Activated CD8-positive, alpha-beta T cell treated with anti-CD3 and anti-CD28 coated beads for 36 hours (primary cell): ENCODE data around the gene AGPAT3. TPM values are rescaled to one million over a fixed set of nuclear protein-coding genes. Genes with fewer than 3 reads are reported as not detected.
A peak's percentile ranks its signal among the peaks of the same experiment; 100 is the strongest.

Experiments
- ATAC-seq: fragments of 200-7000 bp; cut with Tn5 transposase; one replicate; pipeline ENCODE4 v1.10.0; 2021; ENCODE audit warnings: mild to moderate bottlenecking, moderate library complexity
- CTCF ChIA-PET: fragments of 350-600 bp; sonication (Branson Sonifier 250); formaldehyde crosslinking; loops from one replicate; lab custom pipeline; 2021; ENCODE audit warnings: antibody characterized with exemption; lab: Charles Lee
- POLR2A ChIA-PET: fragments of 350-600 bp; sonication (Branson Sonifier 250); formaldehyde crosslinking; loops from one replicate; lab custom pipeline; 2021; ENCODE audit warnings: antibody characterized with exemption; lab: Charles Lee
- DNase-seq: peaks from one replicate; pipeline ENCODE4 v3.0.0-alpha.2; 2020
- H3K27ac Mint-ChIP-seq: one replicate; pipeline ENCODE4 v1.8.0; 2021; ENCODE audit warnings: mild to moderate bottlenecking, mixed read lengths
- H3K27me3 Mint-ChIP-seq: one replicate; pipeline ENCODE4 v1.8.0; 2021; ENCODE audit warnings: mixed read lengths
- H3K36me3 Mint-ChIP-seq: one replicate; pipeline ENCODE4 v1.8.0; 2021; ENCODE audit warnings: low read depth, mixed read lengths
- H3K4me1 Mint-ChIP-seq: one replicate; pipeline ENCODE4 v1.8.0; 2021; ENCODE audit warnings: low read depth, mixed read lengths
- H3K4me3 Mint-ChIP-seq: one replicate; pipeline ENCODE4 v1.8.0; 2021; ENCODE audit warnings: mild to moderate bottlenecking, moderate library complexity, mixed read lengths
- H3K9me3 Mint-ChIP-seq: one replicate; pipeline ENCODE4 v1.8.0; 2021; ENCODE audit warnings: mixed read lengths
- CTCF ChIP-seq: fragments of 200-600 bp; IDR thresholded peaks from one replicate; pipeline ENCODE4 v1.8.0; 2022; ENCODE audit warnings: antibody characterized with exemption, mild to moderate bottlenecking
- intact Hi-C: fragments of 100-400 bp; cut with micrococcal nuclease; formaldehyde crosslinking; loops from one replicate; pipeline ENCODE4 v1.10.0; 2022
- total RNA-seq, 2 experiments: library from RNA; stranded (reverse); gene quantifications; one replicate each; pipeline ENCODE4 v1.2.3, GENCODE V29; 2021

Gene AGPAT3
- total RNA-seq, 2 experiments from 2014 or later: 59.3 to 62.2 TPM

- intact Hi-C loops: no loop called here
- no peak for ATAC-seq
Measured at GRCh38 chr21:43949499-43950208, 84.6 kb downstream of the AGPAT3 start.

GRCh38 chr21:43950481-43950880 lies 85.5 kb downstream of the AGPAT3 start:
- no peak for DNase-seq
- H3K36me3 Mint-ChIP-seq: peaks cover 35% of the 10 kb centered on the region
- H3K27ac Mint-ChIP-seq: no peak overlapping the region
- CTCF ChIA-PET: interaction anchor here (1.5 kb wide), 1 partner anchor 25 kb away, joined by 6 read pairs; no protein-coding TSS in a partner anchor
- intact Hi-C loops: no loop called here
- H3K9me3 Mint-ChIP-seq: peaks cover 18% of the 10 kb centered on the region
- ATAC-seq: no peak
- H3K4me1 Mint-ChIP-seq: peaks cover 14% of the 10 kb centered on the region
- POLR2A ChIA-PET: interaction anchor here (1.3 kb wide), 1 partner anchor 9 kb away, joined by 4 read pairs; no protein-coding TSS in a partner anchor
- H3K27me3 Mint-ChIP-seq: no peaks in the 10 kb centered on the region
- no peak for TF ChIP-seq CTCF
- no peak overlapping the region for H3K4me3 Mint-ChIP-seq

More at GRCh38 chr21:43949499-43950208, 84.6 kb downstream of the AGPAT3 start:
- Mint-ChIP-seq H3K9me3 (peaks cover 18% of the 10 kb centered on the region), H3K27ac (peak overlapping the region; percentile 68), H3K36me3 (peaks cover 35% of the 10 kb centered on the region), H3K27me3 (no peaks in the 10 kb centered on the region), H3K4me3 (no peak overlapping the region), H3K4me1 (peaks cover 14% of the 10 kb centered on the region)
- ChIA-PET POLR2A (interaction anchor here (1.3 kb wide), 1 partner anchor 10 kb away, joined by 4 read pairs; no protein-coding TSS in a partner anchor), CTCF (interaction anchor here (1.5 to 2.3 kb wide), 2 partner anchors 10 to 26 kb away, joined by 6 to 7 read pairs; no protein-coding TSS in a partner anchor)
- DNase-seq: no peak
- TF ChIP-seq CTCF: no peak

- no peak overlapping the region for H3K4me3 Mint-ChIP-seq
- CTCF ChIA-PET: no interaction called here
- ATAC-seq (no peak), DNase-seq (no peak)
- peaks cover 18% of the 10 kb centered on the region for H3K9me3 Mint-ChIP-seq
- no peak overlapping the region for H3K27ac Mint-ChIP-seq
- no peaks in the 10 kb centered on the region for H3K27me3 Mint-ChIP-seq
- peaks cover 14% of the 10 kb centered on the region for H3K4me1 Mint-ChIP-seq
- POLR2A ChIA-PET: no interaction called here
- TF ChIP-seq CTCF: no peak
- peaks cover 35% of the 10 kb centered on the region for H3K36me3 Mint-ChIP-seq
- intact Hi-C loops: no loop called here
Measured at GRCh38 chr21:43950936-43951335, 85.9 kb downstream of the AGPAT3 start.

GRCh38 chr21:43951911-43952703 lies 87.1 kb downstream of the AGPAT3 start:
- no peak for ATAC-seq
- Mint-ChIP-seq H3K36me3 (peaks cover 29% of the 10 kb centered on the region), H3K4me3 (no peak overlapping the region), H3K4me1 (peaks cover 24% of the 10 kb centered on the region), H3K27me3 (no peaks in the 10 kb centered on the region), H3K9me3 (peaks cover 18% of the 10 kb centered on the region), H3K27ac (no peak overlapping the region)
- intact Hi-C loops: no loop called here
- DNase-seq: no peak
- TF ChIP-seq CTCF: no peak
- CTCF ChIA-PET: interaction anchor here (2.0 kb wide), 1 partner anchor 13 kb away, joined by 7 read pairs; no protein-coding TSS in a partner anchor
- POLR2A ChIA-PET: no interaction called here
